ENCODE measurements around the gene MCUR1.

The MCUR1 gene

DNA sequence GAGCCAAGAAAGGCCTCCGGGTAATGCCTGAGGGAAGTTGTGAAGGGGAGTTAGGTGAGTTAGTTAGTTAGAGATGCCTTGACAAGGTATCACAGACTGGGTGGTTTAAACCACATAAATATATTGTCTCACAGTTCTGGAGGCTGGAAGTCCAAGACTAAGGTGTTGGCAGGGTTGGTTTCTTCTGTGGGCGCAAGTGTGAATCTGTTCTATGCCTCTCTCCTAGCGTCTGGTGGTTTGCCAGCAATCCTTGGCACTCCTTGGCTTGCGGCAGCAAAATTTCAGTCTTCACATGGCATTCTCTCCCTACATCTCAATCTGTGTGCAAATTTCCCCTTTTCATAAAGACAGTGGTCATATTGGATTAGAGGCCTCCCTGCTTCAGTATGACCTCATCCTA, 73.0 kb downstream of the MCUR1 start:
- H2AK5ac ChIP-seq (ENCODE audit: low read length) = no peak overlapping the region
- no peak overlapping the region for H2BK12ac ChIP-seq (ENCODE audit: low read length)
- peak in 1 of 2 donors; percentile 41 for DNase-seq
- no peak overlapping the region for H3K27ac ChIP-seq (ENCODE audit: low read depth, low read length)
- no peak overlapping the region for H3K4me2 ChIP-seq (ENCODE audit: low read length)
- no peak overlapping the region for H2BK5ac ChIP-seq (ENCODE audit: low read depth, low read length, poor library complexity)
- no CpG with 5 or more reads among the region's 4 CpGs for WGBS (ENCODE audit: extremely low coverage, insufficient coverage, insufficient read length)
- no peak overlapping the region for H2AFZ ChIP-seq (ENCODE audit: insufficient read depth, low read length, poor library complexity)
- no peak overlapping the region for H4K8ac ChIP-seq (ENCODE audit: low read depth, low read length)
- no peaks in the 10 kb centered on the region for H3K27me3 ChIP-seq (ENCODE audit: insufficient read depth, low read length)
- no peaks in the 10 kb centered on the region for H3K9me3 ChIP-seq (ENCODE audit: insufficient read depth, low read depth, low read length)
- no peak overlapping the region for H3K18ac ChIP-seq (ENCODE audit: low read length)
- no peak overlapping the region for H3K14ac ChIP-seq (ENCODE audit: low read length)
- H3K36me3 ChIP-seq (ENCODE audit: control insufficient read depth in 1 of 2, insufficient read depth in 2 of 2, low read length in 2 of 2) = no peaks in the 10 kb centered on the region
- H3K23ac ChIP-seq (ENCODE audit: low read length) = no peak overlapping the region
- H3K79me1 ChIP-seq (ENCODE audit: low read length) = no peaks in the 10 kb centered on the region
- no peak overlapping the region for H4K91ac ChIP-seq (ENCODE audit: low read depth, low read length)
- no peak overlapping the region for H3K4ac ChIP-seq (ENCODE audit: low read depth, low read length)
- H3K4me1 ChIP-seq (ENCODE audit: control insufficient read depth in 1 of 2, insufficient read depth in 2 of 2, low read length in 2 of 2) = no peaks in the 10 kb centered on the region
- no peak overlapping the region for H3K4me3 ChIP-seq (ENCODE audit: low read depth, low read length)
- H4K12ac ChIP-seq (ENCODE audit: low read depth, low read length) = no peak overlapping the region
- no peaks in the 10 kb centered on the region for H3K79me2 ChIP-seq (ENCODE audit: control insufficient read depth, insufficient read depth, low read length, poor library complexity)
- no peak overlapping the region for H2BK120ac ChIP-seq (ENCODE audit: insufficient read depth, low read length, poor library complexity)
- H3K9ac ChIP-seq (ENCODE audit: low read length) = no peak overlapping the region

All from trophoblast cell (in vitro differentiated cells and primary cell).